ENCODE results near the gene RHO. TPM values are rescaled to one million over a fixed set of nuclear protein-coding genes. Genes with fewer than 3 reads are reported as not detected.
"Not testable (repeated sequence)": the region's sequence is repeated elsewhere in the genome, so short reads cannot be mapped to it uniquely, and the experiment has no call there.

RHO gene
- total and polyA plus RNA-seq, 2 experiments from 2014 or later = not detected

GRCh38 chr3:129514110-129514509, 14.3 kb upstream of the RHO start:
- H3K9me3 ChIP-seq (ENCODE audit: low read depth) = no peaks in the 10 kb centered on the region
- DNase-seq (ENCODE audit: low read depth in 1 of 2, low spot score in 1 of 2) = no peak

GRCh38 chr3:129514563-129514962, 13.9 kb upstream of the RHO start:
- Histone ChIP-seq H3K36me3 (no peaks in the 10 kb centered on the region), H3K4me3 (no peak overlapping the region), H3K27ac (no peak overlapping the region), H3K9me3 (ENCODE audit: low read depth) (no peaks in the 10 kb centered on the region), H3K27me3 (no peaks in the 10 kb centered on the region), H3K4me1 (ENCODE audit: low read depth) (peaks cover 7% of the 10 kb centered on the region)
- TF ChIP-seq CTCF (IDR thresholded peaks at IDR 0.05; ENCODE audit: low read depth, low read length) = no peak
- DNase-seq (ENCODE audit: low read depth in 1 of 2, low spot score in 1 of 2) = no peak

More at GRCh38 chr3:129514110-129514509, 14.3 kb upstream of the RHO start:
- Histone ChIP-seq H3K4me3 (no peak overlapping the region), H3K36me3 (no peaks in the 10 kb centered on the region), H3K27ac (peak overlapping the region; percentile 16), H3K4me1 (ENCODE audit: low read depth) (peaks cover 7% of the 10 kb centered on the region), H3K27me3 (no peaks in the 10 kb centered on the region)
- TF ChIP-seq CTCF (IDR thresholded peaks at IDR 0.05; ENCODE audit: low read depth, low read length) = no peak

GRCh38 chr3:129515108-129515820, 13.2 kb upstream of the RHO start:
- not testable (repeated sequence) for H3K4me3 ChIP-seq, H3K27ac ChIP-seq

GRCh38 chr3:129515821-129516432, 12.5 kb upstream of the RHO start:
- H3K9me3 ChIP-seq (ENCODE audit: low read depth); H3K4me3 ChIP-seq; H3K27me3 ChIP-seq; H3K4me1 ChIP-seq (ENCODE audit: low read depth); H3K27ac ChIP-seq; H3K36me3 ChIP-seq; DNase-seq (ENCODE audit: low read depth in 1 of 2, low spot score in 1 of 2): not testable (repeated sequence)

More at GRCh38 chr3:129515108-129515820, 13.2 kb upstream of the RHO start:
- H3K9me3 ChIP-seq (ENCODE audit: low read depth); H3K27me3 ChIP-seq; H3K36me3 ChIP-seq; H3K4me1 ChIP-seq (ENCODE audit: low read depth); DNase-seq (ENCODE audit: low read depth in 1 of 2, low spot score in 1 of 2): not testable (repeated sequence)

GRCh38 chr3:129517516-129517915, 10.9 kb upstream of the RHO start:
- H3K4me3 ChIP-seq = no peak overlapping the region
- H3K27me3 ChIP-seq = no peaks in the 10 kb centered on the region
- no peak overlapping the region for H3K27ac ChIP-seq
- H3K9me3 ChIP-seq (ENCODE audit: low read depth) = no peaks in the 10 kb centered on the region
- H3K4me1 ChIP-seq (ENCODE audit: low read depth) = peaks cover 7% of the 10 kb centered on the region
- no peaks in the 10 kb centered on the region for H3K36me3 ChIP-seq
- no peak for DNase-seq (ENCODE audit: low read depth in 1 of 2, low spot score in 1 of 2)
- TF ChIP-seq CTCF (IDR thresholded peaks at IDR 0.05; ENCODE audit: low read depth, low read length) = no peak

- H3K9me3 ChIP-seq (ENCODE audit: low read depth) = no peaks in the 10 kb centered on the region
- no peaks in the 10 kb centered on the region for H3K36me3 ChIP-seq
- no peak for DNase-seq (ENCODE audit: low read depth in 1 of 2, low spot score in 1 of 2)
- peaks cover 7% of the 10 kb centered on the region for H3K4me1 ChIP-seq (ENCODE audit: low read depth)
- H3K4me3 ChIP-seq = no peak overlapping the region
- no peak overlapping the region for H3K27ac ChIP-seq
- no peak for TF ChIP-seq CTCF (IDR thresholded peaks at IDR 0.05; ENCODE audit: low read depth, low read length)
- H3K27me3 ChIP-seq = no peaks in the 10 kb centered on the region
Observed at GRCh38 chr3:129518038-129518561, 10.3 kb upstream of the RHO start.

Measured in cardiac muscle cell (in vitro differentiated cells and primary cell).